PC-9 (cell line): ENCODE data around the gene GPR63. TPM values are rescaled to one million over a fixed set of nuclear protein-coding genes. Genes with fewer than 3 reads are reported as not detected.

Source experiments
- BruUV-seq: library from RNA; stranded (reverse); fragments of 400-500 nt; replicated peaks from 2 replicates; lab custom pipeline; 2021; lab: Mats Ljungman, UMichigan
- CTCF ChIA-PET: fragments of 300-600 bp; sonication (Branson Sonifier 250); formaldehyde crosslinking; loops from one replicate; lab custom pipeline; 2022; ENCODE audit warnings: antibody characterized with exemption; lab: Charles Lee
- POLR2A ChIA-PET: fragments of 300-600 bp; sonication (Branson Sonifier 250); formaldehyde crosslinking; loops from one replicate; lab custom pipeline; 2022; ENCODE audit warnings: antibody characterized with exemption; ENCODE audit not compliant: unreplicated experiment; lab: Charles Lee
- DNase-seq, 2 experiments: peaks; one replicate each; pipeline versions ENCODE4 v3.0.0 to v3.0.0-alpha.2; 2015 to 2022; ENCODE audit warnings: mixed read lengths in 1 of 2
- H2AFZ ChIP-seq: fragments of 200-600 bp; sonication (generic); 2 replicates; pipeline ENCODE4 v1.8.1; 2017; ENCODE audit warnings: antibody characterized with exemption
- H3F3A ChIP-seq: fragments of 200-600 bp; sonication (generic); 2 replicates; pipeline ENCODE4 v1.8.1; 2017; ENCODE audit warnings: antibody characterized with exemption, mild to moderate bottlenecking, low read depth; ENCODE audit not compliant: insufficient read depth
- H3K27ac ChIP-seq: fragments of 200-600 bp; sonication (generic); 2 replicates; pipeline ENCODE4 v1.6.1; 2016; ENCODE audit warnings: mixed run types
- H3K27me3 ChIP-seq: fragments of 200-600 bp; sonication (generic); 2 replicates; pipeline ENCODE4 v1.6.1; 2016; ENCODE audit warnings: low read depth, mixed run types; ENCODE audit not compliant: insufficient read depth
- H3K36me3 ChIP-seq: fragments of 200-600 bp; sonication (generic); 2 replicates; pipeline ENCODE4 v1.6.1; 2016; ENCODE audit warnings: low read depth, mixed run types
- H3K4me1 ChIP-seq: fragments of 200-600 bp; sonication (generic); replicated peaks from 2 replicates; pipeline ENCODE4 v1.6.1; 2016; ENCODE audit warnings: mixed run types; ENCODE audit not compliant: insufficient read depth
- H3K4me2 ChIP-seq: fragments of 200-600 bp; sonication (generic); 2 replicates; pipeline ENCODE4 v1.6.1; 2017; ENCODE audit warnings: mixed run types
- H3K4me3 ChIP-seq: fragments of 200-600 bp; sonication (generic); 2 replicates; pipeline ENCODE4 v1.6.1; 2016; ENCODE audit warnings: mixed run types
- H3K79me2 ChIP-seq: fragments of 200-600 bp; sonication (generic); 2 replicates; pipeline ENCODE4 v1.6.1; 2017; ENCODE audit warnings: low read depth, mixed run types
- H3K9me2 ChIP-seq: fragments of 200-600 bp; sonication (generic); 2 replicates; pipeline ENCODE4 v1.8.1; 2017; ENCODE audit warnings: mild to moderate bottlenecking; ENCODE audit not compliant: insufficient read depth
- H3K9me3 ChIP-seq: fragments of 200-600 bp; sonication (generic); 2 replicates; pipeline ENCODE4 v1.8.1; 2016; ENCODE audit warnings: low read depth; ENCODE audit not compliant: insufficient read depth
- H4K20me1 ChIP-seq: fragments of 200-600 bp; sonication (generic); 2 replicates; pipeline ENCODE4 v1.8.1; 2017; ENCODE audit not compliant: insufficient read depth
- EZH2 ChIP-seq: fragments of 200-600 bp; sonication (generic); IDR thresholded peaks from 2 replicates; pipeline ENCODE4 v1.8.0; 2017; ENCODE audit warnings: antibody characterized with exemption, low read depth
- intact Hi-C: fragments of 100-400 bp; cut with micrococcal nuclease; formaldehyde crosslinking; loops from one replicate; pipeline ENCODE4 v1.10.0; 2022; ENCODE audit not compliant: unreplicated experiment
- total RNA-seq: library from RNA; stranded (reverse); gene quantifications from 2 replicates; pipeline ENCODE4 v1.2.3, GENCODE V29; 2021
- TF ChIP-seq, protein P1 (sequence below): fragments of 200-600 bp; sonication (generic); conservative IDR thresholded peaks from 2 replicates; pipeline ENCODE4 v1.6.1; 2017; ENCODE audit warnings: mixed run types, antibody characterized with exemption, mild to moderate bottlenecking, moderate library complexity

The GPR63 gene
- total RNA-seq, 1 experiment from 2014 or later = 1.9 TPM

GRCh38 chr6:96784650-96785049, 52.6 kb downstream of the GPR63 start:
- no peaks in the 10 kb centered on the region for H3K36me3 ChIP-seq
- no peak overlapping the region for H2AFZ ChIP-seq
- H3K4me2 ChIP-seq = no peak overlapping the region
- H3F3A ChIP-seq = no peaks in the 10 kb centered on the region
- H3K9me3 ChIP-seq = no peaks in the 10 kb centered on the region
- CTCF ChIA-PET = no interaction called here
- no peaks in the 10 kb centered on the region for H4K20me1 ChIP-seq
- no TSS peak for BruUV-seq
- H3K27me3 ChIP-seq = no peaks in the 10 kb centered on the region
- H3K79me2 ChIP-seq = no peaks in the 10 kb centered on the region
- no peak overlapping the region for H3K4me3 ChIP-seq
- intact Hi-C loops = no loop called here
- H3K9me2 ChIP-seq = no peaks in the 10 kb centered on the region
- H3K27ac ChIP-seq = no peak overlapping the region
- DNase-seq = no peak
- TF ChIP-seq, protein P1, sequence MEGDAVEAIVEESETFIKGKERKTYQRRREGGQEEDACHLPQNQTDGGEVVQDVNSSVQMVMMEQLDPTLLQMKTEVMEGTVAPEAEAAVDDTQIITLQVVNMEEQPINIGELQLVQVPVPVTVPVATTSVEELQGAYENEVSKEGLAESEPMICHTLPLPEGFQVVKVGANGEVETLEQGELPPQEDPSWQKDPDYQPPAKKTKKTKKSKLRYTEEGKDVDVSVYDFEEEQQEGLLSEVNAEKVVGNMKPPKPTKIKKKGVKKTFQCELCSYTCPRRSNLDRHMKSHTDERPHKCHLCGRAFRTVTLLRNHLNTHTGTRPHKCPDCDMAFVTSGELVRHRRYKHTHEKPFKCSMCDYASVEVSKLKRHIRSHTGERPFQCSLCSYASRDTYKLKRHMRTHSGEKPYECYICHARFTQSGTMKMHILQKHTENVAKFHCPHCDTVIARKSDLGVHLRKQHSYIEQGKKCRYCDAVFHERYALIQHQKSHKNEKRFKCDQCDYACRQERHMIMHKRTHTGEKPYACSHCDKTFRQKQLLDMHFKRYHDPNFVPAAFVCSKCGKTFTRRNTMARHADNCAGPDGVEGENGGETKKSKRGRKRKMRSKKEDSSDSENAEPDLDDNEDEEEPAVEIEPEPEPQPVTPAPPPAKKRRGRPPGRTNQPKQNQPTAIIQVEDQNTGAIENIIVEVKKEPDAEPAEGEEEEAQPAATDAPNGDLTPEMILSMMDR = no peak
- no peaks in the 10 kb centered on the region for H3K4me1 ChIP-seq
- POLR2A ChIA-PET = no interaction called here

GRCh38 chr6:96783307-96783706, 54.0 kb downstream of the GPR63 start:
- Histone ChIP-seq H3K4me1 (no peaks in the 10 kb centered on the region), H3K9me3 (no peaks in the 10 kb centered on the region), H2AFZ (no peak overlapping the region), H3F3A (no peaks in the 10 kb centered on the region), H4K20me1 (no peaks in the 10 kb centered on the region), H3K27me3 (no peaks in the 10 kb centered on the region), H3K36me3 (no peaks in the 10 kb centered on the region), H3K27ac (no peak overlapping the region), H3K79me2 (no peaks in the 10 kb centered on the region), H3K9me2 (no peaks in the 10 kb centered on the region), H3K4me2 (no peak overlapping the region), H3K4me3 (no peak overlapping the region)
- no peak for DNase-seq
- CTCF ChIA-PET = no interaction called here
- intact Hi-C loops = no loop called here
- no TSS peak for BruUV-seq
- no peak for TF ChIP-seq EZH2
- TF ChIP-seq, protein P1 = no peak
- POLR2A ChIA-PET = no interaction called here

DNA sequence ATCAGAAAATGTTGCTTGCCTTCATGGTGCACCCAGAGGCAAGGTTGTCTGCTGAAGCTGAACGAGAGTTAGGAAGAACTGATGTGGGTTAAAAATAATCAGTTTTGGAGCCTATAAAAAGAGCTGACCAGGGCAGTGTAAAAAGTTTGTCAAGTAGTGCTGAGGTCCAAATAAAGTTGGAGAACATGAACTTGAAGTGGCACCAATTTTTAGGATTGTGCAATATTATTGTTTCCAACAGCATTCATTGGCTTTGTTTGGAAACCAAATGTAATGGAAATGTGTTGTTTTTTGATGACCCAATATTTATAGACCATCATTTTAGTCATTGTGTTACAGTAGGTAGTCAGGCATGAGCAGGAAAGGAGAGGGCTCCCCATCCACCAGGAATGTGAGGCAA, 55.7 kb downstream of the GPR63 start:
- no peaks in the 10 kb centered on the region for H3K36me3 ChIP-seq
- intact Hi-C loops = no loop called here
- no peak overlapping the region for H3K27ac ChIP-seq
- H3K9me2 ChIP-seq = no peaks in the 10 kb centered on the region
- no peak for DNase-seq
- TF ChIP-seq, protein P1 = no peak
- no peak for TF ChIP-seq EZH2
- no peak overlapping the region for H3K4me3 ChIP-seq
- no peaks in the 10 kb centered on the region for H3K9me3 ChIP-seq
- no TSS peak for BruUV-seq
- POLR2A ChIA-PET = no interaction called here
- H4K20me1 ChIP-seq = no peaks in the 10 kb centered on the region
- no peak overlapping the region for H3K4me2 ChIP-seq
- H3K79me2 ChIP-seq = no peaks in the 10 kb centered on the region
- H3K27me3 ChIP-seq = no peaks in the 10 kb centered on the region
- CTCF ChIA-PET = no interaction called here
- H2AFZ ChIP-seq = no peak overlapping the region
- no peaks in the 10 kb centered on the region for H3F3A ChIP-seq
- no peaks in the 10 kb centered on the region for H3K4me1 ChIP-seq
